OCI-LY7 (cell line): Measurements from ENCODE around the gene LY9. TPM values are rescaled to one million over a fixed set of nuclear protein-coding genes. Genes with fewer than 3 reads are reported as not detected.
"Not testable (repeated sequence)": the region's sequence is repeated elsewhere in the genome, so short reads cannot be mapped to it uniquely, and the experiment has no call there.

Experiments used
- BruUV-seq: library from RNA; stranded (reverse); fragments of 400-500 nt; replicated peaks from 2 replicates; lab custom pipeline; 2021; lab: Mats Ljungman, UMichigan
- CTCF ChIA-PET: fragments of 300-600 bp; sonication (Branson Sonifier 250); formaldehyde crosslinking; loops from one replicate; lab custom pipeline; 2022; ENCODE audit warnings: antibody characterized with exemption; ENCODE audit not compliant: unreplicated experiment; lab: Charles Lee
- POLR2A ChIA-PET: fragments of 300-600 bp; sonication (Branson Sonifier 250); formaldehyde crosslinking; loops from one replicate; lab custom pipeline; 2022; ENCODE audit warnings: antibody characterized with exemption; lab: Charles Lee
- DNase-seq: peaks from one replicate; pipeline ENCODE4 v3.0.0-alpha.2; 2015; ENCODE audit warnings: low spot score
- H2AFZ ChIP-seq: fragments of 200-600 bp; sonication (generic), shearing (Covaris generic); 2 replicates; pipeline ENCODE4 v1.6.1; 2014; ENCODE audit warnings: mild to moderate bottlenecking, antibody characterized with exemption, low read length, moderate library complexity
- H3K27ac ChIP-seq: fragments of 200-600 bp; sonication (generic); 2 replicates; pipeline ENCODE4 v1.5.1; 2014; ENCODE audit warnings: mixed run types, low read depth, mild to moderate bottlenecking, moderate library complexity, low read length, inconsistent platforms; ENCODE audit not compliant: poor library complexity, severe bottlenecking
- H3K36me3 ChIP-seq: fragments of 200-600 bp; sonication (generic); 2 replicates; pipeline ENCODE4 v1.6.1; 2014; ENCODE audit warnings: mild to moderate bottlenecking, antibody characterized with exemption, low read length, moderate library complexity, mixed read lengths; ENCODE audit not compliant: insufficient read depth
- H3K4me1 ChIP-seq: fragments of 200-600 bp; sonication (generic); 2 replicates; pipeline ENCODE4 v1.5.1; 2014; ENCODE audit warnings: mild to moderate bottlenecking, low read length; ENCODE audit not compliant: insufficient read depth, poor library complexity, severe bottlenecking
- H3K4me2 ChIP-seq: fragments of 200-600 bp; sonication (generic); 2 replicates; pipeline ENCODE4 v1.6.1; 2014; ENCODE audit warnings: mild to moderate bottlenecking, low read length
- H3K4me3 ChIP-seq: fragments of 200-600 bp; sonication (generic); 2 replicates; pipeline ENCODE4 v1.5.1; 2014; ENCODE audit warnings: mild to moderate bottlenecking, low read depth, low read length; ENCODE audit not compliant: poor library complexity, severe bottlenecking
- H3K79me2 ChIP-seq: fragments of 200-600 bp; sonication (generic); 2 replicates; pipeline ENCODE4 v1.6.1; 2016; ENCODE audit warnings: low read depth, mild to moderate bottlenecking, low read length, moderate library complexity, mixed read lengths; ENCODE audit not compliant: insufficient read depth
- H3K9me2 ChIP-seq: fragments of 200-600 bp; sonication (generic); 2 replicates; pipeline ENCODE4 v1.6.1; 2016; ENCODE audit warnings: mild to moderate bottlenecking, low read length, mixed read lengths; ENCODE audit not compliant: insufficient read depth
- H3K9me3 ChIP-seq: fragments of 200-600 bp; sonication (generic); 2 replicates; pipeline ENCODE4 v1.6.1; 2014; ENCODE audit warnings: mild to moderate bottlenecking, mixed run types, low read length, mixed read lengths
- H4K20me1 ChIP-seq: fragments of 200-600 bp; sonication (generic); 2 replicates; pipeline ENCODE4 v1.6.1; 2014; ENCODE audit warnings: mild to moderate bottlenecking, antibody characterized with exemption, low read length, moderate library complexity, mixed read lengths; ENCODE audit not compliant: insufficient read depth
- EZH2phosphoT487 ChIP-seq: fragments of 200-600 bp; sonication (generic); IDR thresholded peaks from 2 replicates; pipeline ENCODE4 v1.6.1; 2018; ENCODE audit warnings: low read depth, borderline replicate concordance, mild to moderate bottlenecking, mixed run types, antibody characterized with exemption, low read length, moderate library complexity, mixed read lengths
- intact Hi-C: fragments of 100-400 bp; cut with micrococcal nuclease; formaldehyde crosslinking; loops from one replicate; pipeline ENCODE4 v1.10.0; 2022; ENCODE audit not compliant: unreplicated experiment
- total RNA-seq, 2 experiments: library from RNA; depleted of rRNA in 1 of 2; stranded (reverse); fragments of >200 nt in 1 of 2; shearing (Covaris generic) in 1 of 2; gene quantifications; 2 replicates each; pipeline ENCODE4 v1.2.3, GENCODE V29; 2014 to 2022
- TF ChIP-seq, protein P1 (sequence below): fragments of 200-600 bp; sonication (generic); conservative IDR thresholded peaks from 2 replicates; pipeline ENCODE4 v1.5.1; 2014; ENCODE audit warnings: mild to moderate bottlenecking, antibody characterized with exemption, low read length, moderate library complexity, mixed read lengths

Gene LY9
- total RNA-seq, 2 experiments from 2014 or later: 28.4 to 40.2 TPM

DNA sequence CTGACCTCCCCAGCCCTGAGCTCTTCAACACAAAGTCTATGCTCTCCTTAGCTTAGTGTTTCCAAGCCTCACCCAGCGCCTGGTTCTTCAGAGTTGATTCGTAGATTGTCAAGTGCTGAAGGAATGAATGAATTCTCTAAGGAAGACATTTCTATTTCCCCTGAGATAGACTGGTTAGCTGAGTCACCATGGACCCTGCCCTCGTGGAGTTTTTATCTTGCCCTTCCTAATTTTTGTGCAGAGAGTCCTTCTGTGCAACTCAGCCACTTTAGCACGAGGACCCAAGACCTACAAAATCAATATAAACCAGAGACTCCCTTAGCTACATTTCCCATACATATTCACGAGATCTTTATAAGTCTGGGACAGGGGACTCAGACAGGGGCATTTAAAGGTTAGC lies 69.4 kb downstream of the LY9 start:
- Histone ChIP-seq H2AFZ (no peak overlapping the region), H4K20me1 (no peaks in the 10 kb centered on the region), H3K36me3 (no peaks in the 10 kb centered on the region), H3K9me3 (no peaks in the 10 kb centered on the region), H3K79me2 (no peaks in the 10 kb centered on the region), H3K4me2 (no peak overlapping the region), H3K9me2 (no peaks in the 10 kb centered on the region), H3K4me1 (no peaks in the 10 kb centered on the region), H3K27ac (no peak overlapping the region), H3K4me3 (no peak overlapping the region)
- BruUV-seq: no TSS peak
- CTCF ChIA-PET: no interaction called here
- no peak for DNase-seq
- TF ChIP-seq, protein P1, sequence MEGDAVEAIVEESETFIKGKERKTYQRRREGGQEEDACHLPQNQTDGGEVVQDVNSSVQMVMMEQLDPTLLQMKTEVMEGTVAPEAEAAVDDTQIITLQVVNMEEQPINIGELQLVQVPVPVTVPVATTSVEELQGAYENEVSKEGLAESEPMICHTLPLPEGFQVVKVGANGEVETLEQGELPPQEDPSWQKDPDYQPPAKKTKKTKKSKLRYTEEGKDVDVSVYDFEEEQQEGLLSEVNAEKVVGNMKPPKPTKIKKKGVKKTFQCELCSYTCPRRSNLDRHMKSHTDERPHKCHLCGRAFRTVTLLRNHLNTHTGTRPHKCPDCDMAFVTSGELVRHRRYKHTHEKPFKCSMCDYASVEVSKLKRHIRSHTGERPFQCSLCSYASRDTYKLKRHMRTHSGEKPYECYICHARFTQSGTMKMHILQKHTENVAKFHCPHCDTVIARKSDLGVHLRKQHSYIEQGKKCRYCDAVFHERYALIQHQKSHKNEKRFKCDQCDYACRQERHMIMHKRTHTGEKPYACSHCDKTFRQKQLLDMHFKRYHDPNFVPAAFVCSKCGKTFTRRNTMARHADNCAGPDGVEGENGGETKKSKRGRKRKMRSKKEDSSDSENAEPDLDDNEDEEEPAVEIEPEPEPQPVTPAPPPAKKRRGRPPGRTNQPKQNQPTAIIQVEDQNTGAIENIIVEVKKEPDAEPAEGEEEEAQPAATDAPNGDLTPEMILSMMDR: no peak
- no peak for TF ChIP-seq EZH2phosphoT487
- POLR2A ChIA-PET: no interaction called here
- intact Hi-C loops: no loop called here

DNA sequence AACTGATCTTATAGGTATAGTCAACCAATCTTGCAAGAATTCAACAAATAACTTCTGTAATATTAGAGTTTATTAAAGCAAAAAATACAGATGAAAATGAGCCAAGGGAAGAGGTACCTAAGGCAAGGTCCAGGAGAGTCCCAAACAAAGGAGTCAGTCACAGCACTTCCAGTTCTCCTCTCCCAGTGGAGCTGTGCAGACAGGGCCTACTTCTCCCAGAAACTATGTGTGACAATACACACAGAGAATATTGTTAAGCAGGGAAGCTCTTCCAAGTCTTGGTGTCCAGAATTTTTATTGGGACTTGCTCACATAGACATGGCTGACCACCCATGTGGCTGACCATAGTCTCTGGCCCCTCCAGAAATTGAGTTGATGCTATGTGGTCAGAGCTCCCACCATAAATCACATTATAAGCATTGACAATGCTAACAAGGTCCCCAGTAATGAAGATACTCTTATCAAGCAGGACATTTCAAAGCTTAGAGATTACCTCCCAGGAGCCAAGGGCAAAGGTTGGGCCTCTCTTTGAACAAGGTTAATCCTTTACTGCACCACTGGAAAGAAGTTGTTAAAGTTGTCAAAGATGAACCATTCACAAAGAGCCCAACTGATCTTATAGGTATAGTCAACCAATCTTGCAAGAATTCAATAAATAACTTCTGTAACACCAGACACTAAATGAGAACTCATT lies 70.2 kb downstream of the LY9 start:
- no peaks in the 10 kb centered on the region for H3K9me2 ChIP-seq
- intact Hi-C loops: no loop called here
- H3K27ac ChIP-seq: no peak overlapping the region
- ChIA-PET POLR2A (interaction anchor here (0.6 kb wide), 1 partner anchor 534 kb away, joined by 4 read pairs; no protein-coding TSS in a partner anchor), CTCF (interaction anchor here (0.7 kb wide), 1 partner anchor 25 kb away, joined by 3 read pairs; no protein-coding TSS in a partner anchor)
- TF ChIP-seq, protein P1: no peak
- no peak for TF ChIP-seq EZH2phosphoT487
- no peaks in the 10 kb centered on the region for H3K79me2 ChIP-seq
- BruUV-seq: no TSS peak
- no peaks in the 10 kb centered on the region for H3K36me3 ChIP-seq
- no peak for DNase-seq
- no peaks in the 10 kb centered on the region for H3K4me1 ChIP-seq
- H3K4me3 ChIP-seq: no peak overlapping the region
- H3K4me2 ChIP-seq: no peak overlapping the region
- H4K20me1 ChIP-seq: no peaks in the 10 kb centered on the region
- no peaks in the 10 kb centered on the region for H3K9me3 ChIP-seq
- no peak overlapping the region for H2AFZ ChIP-seq

DNA sequence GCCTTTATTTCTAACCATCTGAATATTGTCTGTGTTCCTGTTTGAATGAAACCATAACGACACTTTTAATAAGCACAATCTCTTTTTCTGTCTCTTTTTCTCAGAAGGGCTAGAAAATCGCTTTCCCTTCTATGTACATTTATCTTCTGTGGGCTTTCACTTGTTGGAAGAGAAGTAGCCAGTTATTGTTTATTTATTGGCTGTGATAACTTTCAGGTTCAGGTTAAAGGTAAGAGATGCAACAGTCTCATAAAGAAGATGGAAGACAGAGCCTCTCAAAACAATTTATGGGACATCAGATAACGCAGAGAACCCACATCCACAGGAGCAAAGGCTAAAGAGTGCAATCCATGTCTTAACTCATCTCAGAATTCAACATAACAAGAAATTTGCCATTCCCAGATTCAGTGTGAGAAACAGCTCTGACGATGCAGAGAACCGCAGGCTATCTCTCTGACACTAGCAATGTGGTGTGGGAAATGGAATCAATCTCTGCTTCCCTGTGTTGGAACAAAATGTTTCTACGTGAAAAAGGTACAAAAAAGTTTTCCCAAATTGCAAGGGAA lies 70.8 kb downstream of the LY9 start:
- intact Hi-C loops: no loop called here
- Histone ChIP-seq H3K4me2 (no peak overlapping the region), H4K20me1 (no peaks in the 10 kb centered on the region), H3K9me3 (no peaks in the 10 kb centered on the region), H3K4me1 (no peaks in the 10 kb centered on the region), H3K79me2 (no peaks in the 10 kb centered on the region), H3K27ac (no peak overlapping the region), H3K9me2 (no peaks in the 10 kb centered on the region), H3K36me3 (no peaks in the 10 kb centered on the region), H3K4me3 (no peak overlapping the region), H2AFZ (no peak overlapping the region)
- ChIA-PET POLR2A (no interaction called here), CTCF (interaction anchor here (0.7 kb wide), 1 partner anchor 26 kb away, joined by 3 read pairs; no protein-coding TSS in a partner anchor)
- BruUV-seq: no TSS peak
- no peak for DNase-seq
- TF ChIP-seq, protein P1: no peak
- TF ChIP-seq EZH2phosphoT487: no peak

DNA sequence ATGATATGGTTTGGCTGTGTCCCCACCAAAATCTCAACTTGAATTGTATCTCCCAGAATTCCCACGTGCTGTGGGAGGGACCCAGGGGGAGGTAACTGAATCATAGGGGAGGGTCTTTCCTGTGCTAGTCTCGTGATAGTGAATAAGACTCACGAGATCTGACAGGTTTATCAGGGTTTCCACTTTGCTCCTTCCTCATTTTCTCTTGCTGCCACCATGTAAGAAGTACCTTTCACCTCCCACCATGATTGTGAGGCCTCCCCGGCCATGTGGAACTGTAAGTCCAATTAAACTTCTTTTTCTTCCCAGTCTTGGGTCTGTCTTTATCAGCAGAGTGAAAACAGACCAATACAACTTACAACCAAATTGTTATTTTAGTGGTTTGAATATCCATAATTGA lies 71.7 kb downstream of the LY9 start:
- H3K9me3 ChIP-seq, intact Hi-C loops, BruUV-seq, H3K4me2 ChIP-seq, H3K4me3 ChIP-seq, CTCF ChIA-PET, H3K27ac ChIP-seq, POLR2A ChIA-PET, H4K20me1 ChIP-seq, H3K4me1 ChIP-seq, H3K79me2 ChIP-seq, H3K36me3 ChIP-seq, H3K9me2 ChIP-seq: not testable (repeated sequence)
- H2AFZ ChIP-seq: peak overlapping the region; percentile 34; the same call in 1 of the 2 replicates
- DNase-seq: peak; percentile 26
